Dermis blood vessel endothelial cell (primary cell): ENCODE measurements around the gene GALE. TPM values are rescaled to one million over a fixed set of nuclear protein-coding genes. Genes with fewer than 3 reads are reported as not detected.
"Not testable (repeated sequence)": the region's sequence is repeated elsewhere in the genome, so short reads cannot be mapped to it uniquely, and the experiment has no call there.

ENCODE experiments used
- DNase-seq: peaks from one replicate; pipeline ENCODE4 v3.0.0; 2010
- total RNA-seq: library from RNA; depleted of rRNA; stranded (reverse); fragments of >200 nt; gene quantifications from 2 replicates; pipeline ENCODE4 v1.2.3, GENCODE V29; 2014

Gene GALE
- total RNA-seq, 1 donor from 2014 or later = 42.2 TPM

DNA sequence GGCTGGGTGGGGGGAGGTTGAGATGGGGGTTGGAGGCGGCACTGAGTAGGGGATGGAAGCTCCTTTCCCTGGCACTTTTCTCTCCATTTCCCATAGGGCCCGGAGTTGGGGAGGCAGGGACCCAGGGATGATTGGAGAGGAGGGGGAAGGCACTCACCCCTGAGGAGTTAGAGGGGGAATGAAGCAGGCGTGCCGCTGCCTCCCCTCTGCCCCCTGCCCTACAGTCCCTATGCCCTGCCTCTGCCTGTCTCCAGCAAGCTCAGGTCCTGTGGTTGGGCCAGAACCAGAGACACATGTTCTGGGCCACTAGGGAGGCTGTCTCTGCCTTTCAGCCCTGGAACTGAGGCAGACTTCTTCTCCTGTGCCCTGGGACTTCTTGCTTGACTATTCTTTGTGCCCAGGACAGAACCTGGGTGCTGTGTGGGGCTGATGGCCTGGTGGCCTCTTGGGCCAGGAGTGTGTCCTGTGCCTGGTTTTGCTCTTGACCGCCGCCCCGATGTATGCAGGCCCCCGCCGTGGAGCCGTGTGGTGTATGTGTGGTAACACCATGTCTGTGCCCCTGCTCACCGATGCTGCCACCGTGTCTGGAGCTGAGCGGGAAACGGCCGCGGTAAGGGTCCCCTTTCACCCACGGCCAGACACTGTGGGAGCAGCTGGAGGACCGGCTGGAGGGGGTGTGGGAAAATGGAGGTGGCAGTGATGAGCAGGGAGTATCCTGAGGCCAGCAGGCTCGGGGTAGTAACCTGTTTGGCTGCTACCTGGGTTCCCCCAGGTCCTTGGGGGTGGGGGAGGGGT, 8.2 kb downstream of the GALE start:
- no peak for DNase-seq

DNA sequence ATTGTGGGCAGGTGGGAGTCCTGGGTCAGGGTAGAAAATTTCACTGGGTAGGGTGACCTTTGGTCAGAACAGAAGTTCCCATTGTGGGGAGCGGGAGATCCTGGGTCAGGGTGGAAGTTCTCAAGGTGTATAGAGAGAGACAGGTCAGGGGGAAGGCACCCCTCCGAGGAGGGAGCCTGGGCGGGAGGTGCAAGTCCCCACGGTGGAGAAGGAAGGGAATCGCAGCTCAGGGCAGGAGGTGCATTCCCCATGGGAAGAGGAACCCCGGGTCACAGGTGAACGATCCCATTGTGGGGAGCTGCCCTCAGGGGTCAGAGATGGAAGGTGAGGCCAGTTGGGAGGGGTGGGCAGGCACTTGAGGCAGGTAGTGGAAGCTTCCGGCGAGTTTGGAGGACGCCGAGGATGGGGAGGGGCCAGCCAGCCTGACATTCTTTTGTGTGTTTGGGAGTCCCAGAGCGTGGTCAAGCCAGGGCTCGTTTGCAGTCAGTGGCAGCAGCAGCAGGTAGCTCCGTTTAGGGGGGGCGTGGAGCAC, 9.0 kb downstream of the GALE start:
- peak; percentile 49 for DNase-seq

DNA sequence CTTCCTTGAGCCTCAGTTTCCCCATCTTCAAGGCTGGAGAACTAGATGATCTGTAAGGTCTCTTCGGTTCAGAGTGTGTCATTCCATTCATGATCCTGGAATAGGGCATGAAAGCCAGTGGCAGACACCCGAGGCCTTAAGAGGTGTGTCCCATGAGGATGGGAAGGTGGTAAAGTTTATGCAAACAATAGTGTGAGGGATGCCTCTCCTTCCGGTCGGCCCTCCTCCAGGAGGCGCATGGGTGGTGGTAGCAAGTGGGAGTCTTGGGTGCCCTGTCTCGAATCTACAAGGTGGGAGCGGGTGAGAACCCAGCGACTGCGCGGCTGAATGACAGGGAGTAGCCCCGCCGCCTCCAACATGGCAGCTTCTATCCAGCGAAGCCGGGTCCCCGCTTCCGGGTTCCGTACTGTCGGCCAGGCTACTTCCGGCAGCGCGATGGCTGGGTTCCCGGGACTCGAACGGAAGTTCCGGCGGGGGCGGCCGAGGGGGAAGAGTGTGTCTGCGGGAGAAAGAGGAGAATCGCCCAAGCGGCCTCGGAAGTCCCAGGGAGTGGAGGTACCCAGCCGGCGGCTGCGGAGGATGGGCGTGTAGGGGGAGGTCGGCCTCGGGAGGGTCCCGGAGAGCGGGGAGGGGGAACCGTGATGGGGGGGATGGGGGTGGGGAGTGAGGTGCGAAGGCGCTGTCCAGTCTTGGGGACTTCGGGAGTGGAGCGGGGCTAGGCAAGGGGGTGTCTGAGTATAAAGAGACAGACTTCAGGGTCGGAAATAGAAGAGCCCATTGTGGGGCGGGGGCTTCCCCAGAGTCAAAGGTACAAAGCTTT, 9.6 kb downstream of the GALE start, which contains the start of gene LYPLA2:
TSS of gene LYPLA2 (plus strand) at position 450 of the 820 bp plus-strand sequence. CDS start 1,538 bp downstream, outside the sequence.
- peak; percentile 91 for DNase-seq

DNA sequence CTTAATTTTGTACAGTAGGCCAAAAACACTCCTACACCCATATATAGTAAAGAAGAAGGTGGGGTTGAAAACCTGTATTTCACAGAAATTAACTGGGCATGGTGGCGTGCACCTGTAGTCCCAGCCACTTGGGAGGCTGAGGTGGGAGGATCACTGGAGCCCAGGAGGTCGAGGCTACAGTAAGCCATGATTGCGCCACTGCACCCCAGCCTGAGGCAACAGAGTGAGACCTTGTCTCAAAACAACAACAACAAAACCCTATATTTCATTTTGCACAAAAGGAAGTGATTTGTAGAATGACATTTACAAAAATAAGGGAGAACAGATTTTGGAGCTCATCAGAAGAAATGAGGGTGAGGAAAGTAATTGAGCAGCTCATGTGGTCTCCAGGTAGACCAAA, 11.9 kb downstream of the GALE start:
- no peak for DNase-seq

DNA sequence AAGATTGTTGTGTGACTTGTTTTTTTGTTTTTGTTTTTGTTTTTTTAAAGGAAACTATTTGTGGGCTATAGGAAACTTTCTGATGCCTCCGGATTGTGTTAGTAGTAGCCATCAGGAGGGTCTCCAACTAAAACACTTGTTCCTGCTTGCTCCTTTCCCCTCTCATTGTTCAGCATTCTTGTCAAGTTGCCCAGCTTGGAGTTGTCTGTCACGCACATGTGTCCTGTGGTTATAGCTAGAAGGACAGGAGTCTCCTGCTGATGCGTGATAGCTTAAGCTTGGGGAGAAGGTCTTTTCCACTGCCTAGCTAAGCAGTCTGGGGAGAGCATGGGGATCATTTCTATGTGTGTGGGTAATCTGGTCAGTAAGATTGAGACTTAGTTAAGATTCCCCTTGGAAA, 12.9 kb downstream of the GALE start:
- no peak for DNase-seq

DNA sequence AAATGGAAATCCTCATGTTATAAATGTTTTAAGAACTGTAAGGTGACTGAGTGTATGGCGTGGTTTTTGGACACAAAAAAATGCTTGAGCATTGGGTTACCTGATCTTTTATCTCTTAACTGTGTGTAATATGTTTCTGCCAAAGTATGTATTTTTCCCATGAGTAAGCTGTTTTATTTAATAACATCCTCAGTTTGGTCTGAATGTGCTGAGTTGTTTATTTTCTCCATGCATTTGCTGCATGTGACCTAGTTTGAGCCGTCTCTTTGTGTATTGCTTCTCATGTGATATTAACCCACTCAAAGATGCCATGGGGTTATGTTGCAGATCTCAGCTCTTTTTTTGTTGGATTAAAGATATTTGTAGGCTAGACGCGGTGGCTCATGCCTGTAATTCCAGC, 15.7 kb downstream of the GALE start:
- no peak for DNase-seq

DNA sequence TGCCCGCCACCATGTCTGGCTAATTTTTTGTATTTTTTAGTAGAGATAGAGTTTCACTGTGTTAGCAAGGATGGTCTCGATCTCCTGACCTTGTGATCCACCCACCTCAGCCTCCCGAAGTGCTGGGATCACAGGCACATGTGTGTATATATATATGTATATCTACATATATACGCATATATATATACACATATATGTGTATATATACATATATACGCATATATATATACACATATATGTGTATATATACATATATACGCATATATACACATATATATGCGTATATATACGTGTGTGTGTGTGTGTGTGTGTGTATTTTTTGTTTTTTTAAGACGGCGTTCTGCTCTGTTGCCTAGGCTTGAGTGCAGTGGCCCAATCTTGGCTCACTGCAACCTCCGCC, 17.4 kb downstream of the GALE start:
- not testable (repeated sequence) for DNase-seq

DNA sequence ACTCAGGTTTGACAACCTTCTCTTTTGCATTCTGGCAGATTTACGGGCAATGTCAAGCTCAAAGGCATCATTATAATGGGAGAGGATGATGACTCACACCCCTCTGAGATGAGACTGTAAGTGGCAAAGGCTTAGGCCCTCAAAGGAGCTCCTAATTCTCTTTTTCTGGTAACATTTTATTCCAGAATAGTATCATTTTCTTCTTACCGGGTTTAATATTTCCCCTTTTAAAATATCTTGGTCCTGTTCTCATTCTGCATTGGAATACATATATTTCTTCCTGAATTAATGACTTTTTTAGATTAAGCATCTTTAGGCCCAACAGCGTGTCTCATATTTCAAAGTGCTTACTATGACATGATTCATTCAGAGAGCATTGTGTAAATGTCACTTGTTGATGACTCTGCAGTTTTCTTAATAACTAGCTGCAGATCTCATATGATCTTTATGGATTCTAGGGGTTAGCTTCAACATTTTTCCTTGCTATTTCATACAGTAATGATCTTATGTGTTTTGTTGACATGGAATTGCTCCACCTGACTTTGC, 20.7 kb downstream of the GALE start:
- DNase-seq = peak; percentile 42

DNA sequence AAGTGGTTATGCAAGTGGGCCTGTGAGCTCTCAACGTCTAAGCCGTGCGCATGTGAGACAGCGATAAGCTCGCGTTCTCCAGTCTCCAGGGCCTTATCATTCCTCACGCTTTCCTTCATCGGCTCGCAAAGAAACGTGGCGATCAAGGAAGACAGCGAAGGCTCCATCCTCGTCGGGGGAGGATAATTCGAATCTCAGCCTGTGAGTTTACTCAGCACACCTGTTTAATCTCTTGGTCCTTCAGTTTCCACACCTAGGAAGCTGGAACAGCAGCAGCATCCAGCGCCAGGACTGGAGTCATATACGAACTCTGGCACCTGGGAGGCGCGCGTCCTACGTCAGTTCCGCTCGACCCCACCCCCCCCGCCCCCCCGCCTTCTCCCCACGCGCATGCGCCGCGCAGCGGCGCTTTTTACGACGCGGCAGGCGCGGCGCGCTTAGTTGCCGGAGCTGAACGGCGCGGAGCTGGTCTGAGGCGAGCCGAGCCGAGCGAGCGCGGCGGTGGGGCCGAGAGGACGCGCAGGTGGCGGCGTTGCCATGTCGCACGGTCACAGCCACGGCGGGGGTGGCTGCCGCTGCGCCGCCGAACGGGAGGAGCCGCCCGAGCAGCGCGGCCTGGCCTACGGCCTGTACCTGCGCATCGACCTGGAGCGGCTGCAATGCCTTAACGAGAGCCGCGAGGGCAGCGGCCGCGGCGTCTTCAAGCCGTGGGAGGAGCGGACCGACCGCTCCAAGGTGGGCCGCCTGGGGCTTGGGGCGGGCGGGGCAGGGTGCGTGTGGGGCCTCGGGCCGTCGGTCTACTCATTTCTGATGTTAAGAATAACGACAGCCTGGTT, 22.4 kb downstream of the GALE start, which contains the start of gene PITHD1:
TSS of gene PITHD1 (plus strand) at position 440 of the 836 bp plus-strand sequence. CDS start at position 538, 98 bp downstream.
- peak; percentile 85 for DNase-seq

DNA sequence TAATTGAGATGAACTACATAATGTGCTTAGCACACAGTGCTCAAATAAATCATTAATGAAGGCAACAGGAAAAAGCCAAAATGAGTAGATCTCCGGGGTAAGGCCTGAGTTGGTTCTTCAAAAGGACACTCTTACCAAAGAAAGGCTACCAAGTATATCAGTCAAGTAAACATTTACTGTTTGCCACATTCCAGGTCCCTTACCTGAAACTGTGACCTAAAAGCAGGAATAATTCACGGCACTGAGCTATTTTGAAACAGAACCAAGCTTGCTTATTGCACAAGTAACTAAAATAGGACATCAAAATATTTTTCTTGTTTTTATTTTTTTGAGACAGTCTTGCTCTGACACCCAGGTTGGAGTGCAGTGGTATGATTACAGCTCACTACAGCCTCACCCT, 24.3 kb downstream of the GALE start:
- no peak for DNase-seq

DNA sequence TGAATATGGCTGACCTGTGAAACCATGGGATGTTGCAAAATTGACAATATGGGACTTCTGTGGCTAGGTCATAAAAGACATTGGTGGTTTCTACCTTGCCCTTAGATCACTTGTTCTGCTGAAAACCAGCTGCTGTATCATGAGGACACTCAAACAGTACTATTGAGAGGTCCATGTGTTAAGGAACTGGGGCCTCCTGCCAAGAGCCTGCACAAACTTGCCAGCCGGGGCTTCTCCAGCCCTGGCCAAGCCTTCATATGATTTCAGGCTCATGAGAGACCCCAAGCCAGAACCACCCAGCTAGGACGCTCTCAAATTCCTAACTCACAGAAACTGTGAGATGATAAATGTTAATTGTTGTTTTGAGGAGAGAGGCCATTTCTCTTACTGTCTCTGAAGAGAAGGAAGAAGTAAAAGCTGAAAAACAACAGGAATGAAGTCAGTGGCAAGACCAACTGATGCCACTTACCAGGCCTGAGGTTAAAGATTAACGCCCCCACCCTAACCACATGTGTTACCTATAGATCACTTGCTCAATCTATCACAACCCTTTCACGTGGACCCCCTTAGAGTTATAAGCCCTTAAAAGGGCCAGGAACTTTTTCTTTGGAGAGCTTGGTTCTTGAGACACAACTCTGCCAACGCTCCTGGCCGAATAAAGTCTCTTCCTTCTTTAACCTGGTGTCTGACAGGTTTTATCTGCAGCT, 26.2 kb downstream of the GALE start:
- DNase-seq = no peak

DNA sequence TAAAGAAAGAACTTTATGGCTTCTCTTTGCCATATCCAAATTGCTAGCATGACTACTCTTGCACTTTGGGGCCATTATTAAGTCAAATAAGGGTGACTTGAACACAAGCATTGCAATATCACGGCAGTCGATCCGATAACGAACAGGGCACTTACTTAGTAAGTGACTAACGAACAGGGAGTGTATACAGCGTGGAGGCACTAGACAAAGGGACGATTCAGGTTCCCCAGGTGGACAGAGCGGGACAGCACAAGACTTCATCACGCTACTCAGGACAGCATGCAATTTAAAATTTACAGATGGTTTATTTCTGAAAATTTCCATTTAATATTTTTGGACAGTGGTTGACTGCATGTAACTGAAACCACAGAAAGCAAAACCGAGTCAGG, 27.7 kb downstream of the GALE start:
- no peak for DNase-seq

DNA sequence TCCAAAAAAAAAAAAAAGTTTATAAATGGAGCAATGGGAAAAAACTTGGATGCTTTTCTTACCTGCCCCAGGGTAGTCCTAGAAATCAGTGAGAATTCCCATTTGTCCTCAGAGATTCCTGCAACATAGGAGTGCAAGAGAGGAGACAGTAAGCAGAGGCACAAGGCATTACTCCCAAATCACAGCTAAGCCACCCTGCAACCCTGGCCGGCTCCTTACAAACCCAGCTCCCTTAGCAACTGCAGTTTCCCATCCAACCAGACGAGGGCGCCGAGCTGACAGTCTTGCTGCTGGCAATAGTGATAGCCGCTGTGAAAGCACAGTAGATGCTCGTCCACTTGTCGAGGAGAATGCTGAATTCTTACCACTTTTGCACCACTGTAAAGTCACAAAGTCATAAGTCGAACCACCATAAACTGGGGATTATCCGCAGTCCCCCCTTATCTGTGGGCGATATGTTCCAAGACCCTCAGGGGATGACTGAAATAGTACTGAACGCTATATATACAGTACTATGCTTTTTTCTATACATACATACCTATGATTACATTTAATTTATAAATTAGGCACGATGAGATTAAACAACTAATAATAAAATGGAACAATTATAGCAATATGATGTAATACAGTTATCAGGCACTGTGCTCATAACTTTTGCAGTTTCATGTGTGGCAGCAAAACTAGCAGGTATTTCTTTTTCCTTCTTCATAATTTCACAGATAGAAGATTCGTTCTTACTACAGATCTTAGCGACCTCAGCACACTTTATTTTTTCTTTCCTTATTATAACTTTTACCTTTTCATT, 28.3 kb downstream of the GALE start:
- peak; percentile 92 for DNase-seq

DNA sequence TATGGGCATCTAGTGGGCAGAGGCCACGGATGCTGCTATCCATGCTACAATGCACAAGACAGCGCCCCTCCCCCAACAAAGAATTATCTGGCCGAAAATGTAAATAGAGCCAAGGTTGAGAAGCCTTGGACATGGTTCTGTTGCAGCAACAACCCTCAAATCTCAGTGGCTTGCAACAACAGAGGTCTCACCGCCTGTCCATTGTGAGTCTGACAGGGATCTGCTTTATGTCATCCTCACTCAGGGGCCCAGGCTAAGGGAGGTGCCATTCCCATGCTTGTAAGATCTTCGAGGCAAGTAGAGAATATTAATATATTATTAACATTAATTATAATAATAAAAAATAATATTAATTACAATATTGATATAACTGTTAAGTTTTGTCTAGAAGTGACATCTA, 31.8 kb downstream of the GALE start:
- no peak for DNase-seq

DNA sequence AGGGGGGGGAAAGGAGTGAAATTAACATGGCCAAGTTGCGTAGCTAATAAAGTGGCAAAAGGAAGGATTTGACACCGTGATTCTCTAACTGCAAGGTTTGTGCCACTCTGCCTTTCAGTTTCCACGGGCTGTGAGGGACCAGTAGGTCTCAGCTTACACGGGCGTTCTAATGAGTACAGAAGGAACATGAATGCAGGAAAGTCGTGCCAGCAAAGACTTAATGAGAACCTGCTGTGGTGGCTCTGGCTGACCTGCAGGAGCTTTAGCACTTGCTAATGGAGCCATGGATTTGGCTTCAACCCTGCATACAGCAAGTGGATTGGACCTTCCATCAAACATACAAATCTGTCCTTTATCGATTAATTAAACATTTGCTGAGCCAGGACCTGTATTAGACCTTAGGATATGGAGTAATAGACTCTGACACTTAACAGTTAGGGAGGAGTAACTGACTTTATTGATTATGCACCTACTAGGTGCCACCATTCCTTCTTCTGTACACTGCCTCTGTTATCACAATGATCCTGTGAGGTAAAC, 37.4 kb downstream of the GALE start:
- no peak for DNase-seq

DNA sequence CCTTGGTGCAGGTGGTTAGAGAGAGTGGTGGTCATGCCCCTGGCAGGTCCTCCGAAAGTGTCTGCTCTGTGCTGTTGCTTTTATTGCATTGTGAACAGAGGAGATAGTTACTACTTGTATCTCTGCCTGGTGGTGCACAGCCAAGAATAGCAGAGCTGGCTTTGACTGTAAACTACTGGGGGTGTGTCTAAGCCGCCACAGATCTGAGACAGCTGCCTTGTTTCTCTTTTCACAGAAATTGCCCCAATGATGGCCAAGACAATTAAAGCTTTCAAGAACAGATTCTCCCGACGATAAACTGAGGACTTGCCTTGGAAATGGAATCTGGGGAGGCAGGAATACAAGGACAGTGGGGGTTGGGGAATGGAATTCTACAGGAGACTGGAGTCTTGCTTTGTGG, 41.3 kb downstream of the GALE start:
- no peak for DNase-seq

DNA sequence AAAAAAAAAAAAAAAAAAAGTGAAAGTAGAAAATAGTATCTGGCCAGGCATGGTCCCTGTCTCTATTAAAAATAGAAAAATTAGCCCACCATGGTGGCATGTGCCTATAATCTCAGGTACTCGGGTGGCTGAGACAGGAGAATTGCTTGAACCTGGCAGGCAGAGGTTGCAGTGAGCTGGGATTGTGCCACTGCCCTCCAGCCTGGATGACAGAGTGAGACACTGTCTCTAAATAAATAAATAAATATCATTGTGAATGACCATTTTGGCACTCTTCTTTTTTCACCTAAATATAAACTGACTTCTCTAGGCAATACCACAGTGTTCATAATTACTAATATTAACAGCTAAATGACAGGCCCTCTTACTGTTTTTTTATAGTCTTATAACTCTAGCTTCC, 42.7 kb downstream of the GALE start:
- no peak for DNase-seq

DNA sequence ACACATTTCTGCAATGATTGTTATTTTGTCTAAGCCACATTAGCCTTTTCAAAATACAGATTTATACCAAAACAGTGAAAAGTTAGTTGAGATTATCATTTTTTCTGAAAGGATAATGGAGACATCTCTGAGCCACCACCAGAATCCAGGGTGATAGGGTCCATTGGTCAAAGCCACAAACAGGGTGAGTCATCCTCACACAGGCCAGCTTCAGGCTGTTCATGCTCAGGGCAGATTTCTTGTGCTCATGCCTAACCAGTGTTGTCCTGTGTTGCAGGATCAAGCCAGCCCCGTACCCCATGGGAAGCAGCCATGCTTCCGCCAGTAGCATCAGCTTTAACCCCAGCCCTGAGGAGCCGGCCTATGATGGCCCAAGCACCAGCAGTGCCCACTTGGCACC, 43.9 kb downstream of the GALE start:
- DNase-seq = no peak

DNA sequence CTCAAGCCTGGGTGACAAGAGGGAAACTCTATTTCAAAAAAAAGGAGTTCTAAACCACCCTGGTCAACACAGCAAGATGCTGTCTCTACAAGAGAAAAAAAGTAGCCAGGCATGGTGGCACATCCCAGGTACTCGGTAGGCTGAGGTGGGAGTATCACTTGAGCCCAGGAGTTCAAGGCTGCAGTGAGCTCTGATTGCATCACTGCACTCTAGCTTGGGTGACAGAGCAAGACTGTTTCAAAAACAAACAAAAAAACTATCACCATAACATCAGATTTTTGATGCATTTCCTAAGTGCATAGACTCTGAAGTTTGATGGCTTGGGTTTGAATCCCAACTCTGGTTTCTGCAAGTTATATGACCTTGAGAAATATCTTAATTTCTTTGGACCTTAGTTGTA, 47.6 kb downstream of the GALE start:
- no peak for DNase-seq

DNA sequence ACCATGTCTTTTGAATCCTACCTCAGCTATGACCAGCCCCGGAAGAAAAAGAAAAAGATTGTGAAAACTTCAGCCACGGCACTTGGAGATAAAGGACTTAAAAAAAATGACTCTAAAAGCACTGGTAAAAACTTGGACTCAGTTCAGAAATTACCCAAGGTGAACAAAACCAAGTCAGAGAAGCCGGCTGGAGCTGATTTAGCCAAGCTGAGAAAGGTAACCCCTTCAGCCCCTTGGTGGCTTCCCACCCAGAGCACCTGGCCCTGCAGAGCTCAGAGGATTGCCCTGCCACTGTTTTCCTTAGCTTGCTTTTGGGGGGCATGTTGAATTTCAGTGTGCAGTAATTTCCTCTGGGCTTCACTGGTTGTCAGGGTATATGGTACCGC, 48.7 kb downstream of the GALE start:
- no peak for DNase-seq
